Hematopoietic multipotent progenitor cell (in vitro differentiated cells): Measurements from ENCODE around the gene ANK3. TPM values are rescaled to one million over a fixed set of nuclear protein-coding genes. Genes with fewer than 3 reads are reported as not detected.
A peak's percentile ranks its signal among the peaks of the same experiment; 100 is the strongest.

Experiments used
- DNase-seq, 3 donors: peaks; one replicate each; pipeline ENCODE4 v3.0.0-alpha.2; 2011 to 2015; ENCODE audit warnings: low read depth in 2 of 3, low spot score in 2 of 3
- total RNA-seq: library from RNA; depleted of rRNA; stranded (reverse); fragments of >200 nt; gene quantifications from one replicate; pipeline ENCODE4 v1.2.3, GENCODE V29; 2012

ANK3 gene
- total RNA-seq, 1 donor = 3.2 TPM

DNA sequence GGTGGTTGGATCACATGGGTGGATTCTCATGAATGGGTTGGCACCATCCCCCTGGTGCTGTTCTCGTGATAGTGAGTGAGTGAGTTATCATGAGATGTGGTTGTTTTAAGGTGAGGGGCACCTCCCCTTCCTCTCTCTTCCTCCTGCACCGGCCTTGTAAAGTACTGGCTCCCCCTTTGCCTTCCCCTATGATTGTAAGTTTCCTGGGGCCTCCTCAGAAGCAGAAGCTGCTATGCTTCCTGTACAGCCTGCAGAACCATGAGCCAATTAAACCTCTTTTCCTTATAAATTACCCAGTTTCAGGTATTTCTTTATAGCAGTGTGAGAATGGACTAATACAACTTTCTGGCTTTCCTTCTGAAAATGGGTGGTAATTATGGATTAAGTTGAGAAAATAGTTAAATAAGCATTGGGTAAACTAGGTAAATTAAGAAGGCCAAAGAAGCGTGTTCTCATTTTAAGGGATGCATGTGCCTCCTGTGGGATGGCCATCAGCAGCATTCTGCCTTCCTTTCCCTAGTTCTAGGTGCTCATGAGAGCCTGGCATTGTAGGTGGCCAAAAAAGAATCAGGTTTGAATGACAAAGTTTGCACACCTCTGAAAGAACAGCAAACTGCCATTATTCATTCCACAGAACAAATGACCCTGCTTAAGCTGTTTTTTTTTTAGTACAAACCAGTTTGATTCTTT lies 242.0 kb downstream of the ANK3 start:
- no peak for DNase-seq

DNA sequence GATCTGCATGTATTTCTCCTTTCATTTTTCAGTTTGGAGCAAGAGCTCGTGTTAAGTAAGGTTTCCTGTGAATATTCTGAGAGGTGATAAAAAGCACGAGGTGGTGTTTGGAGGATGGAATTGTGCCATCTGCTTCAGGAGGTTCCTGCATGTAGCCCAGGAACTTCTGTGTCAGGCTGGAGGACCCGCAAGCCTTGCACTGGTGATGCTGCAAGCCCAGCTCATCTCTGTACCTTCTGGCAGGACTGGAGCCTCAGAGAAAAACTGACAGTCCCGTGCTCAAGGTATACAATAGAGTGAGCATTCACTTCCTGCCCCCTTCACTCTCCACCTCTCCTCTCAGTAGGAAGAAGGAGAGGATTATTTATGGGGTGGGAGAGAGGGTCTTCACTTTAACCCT lies 242.7 kb downstream of the ANK3 start:
- DNase-seq = no peak

DNA sequence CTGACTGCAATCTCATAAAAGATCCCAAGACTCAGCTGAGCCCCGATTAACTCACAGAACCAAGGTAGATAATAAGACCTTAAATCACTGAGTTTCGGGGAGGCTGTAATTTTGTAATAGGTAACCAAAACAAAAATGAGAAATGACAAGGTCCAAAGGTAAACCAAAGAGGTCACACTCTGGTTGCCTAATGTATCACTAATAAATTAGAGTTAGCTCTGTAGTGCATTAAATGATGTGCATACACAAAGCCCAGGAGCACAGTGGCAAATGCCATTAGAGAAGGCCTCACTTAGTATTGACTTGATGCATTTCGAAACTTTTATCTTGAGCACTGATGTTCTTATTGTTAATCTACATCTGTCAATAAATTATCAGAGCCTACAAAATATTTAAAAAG lies 245.6 kb downstream of the ANK3 start:
- no peak for DNase-seq

DNA sequence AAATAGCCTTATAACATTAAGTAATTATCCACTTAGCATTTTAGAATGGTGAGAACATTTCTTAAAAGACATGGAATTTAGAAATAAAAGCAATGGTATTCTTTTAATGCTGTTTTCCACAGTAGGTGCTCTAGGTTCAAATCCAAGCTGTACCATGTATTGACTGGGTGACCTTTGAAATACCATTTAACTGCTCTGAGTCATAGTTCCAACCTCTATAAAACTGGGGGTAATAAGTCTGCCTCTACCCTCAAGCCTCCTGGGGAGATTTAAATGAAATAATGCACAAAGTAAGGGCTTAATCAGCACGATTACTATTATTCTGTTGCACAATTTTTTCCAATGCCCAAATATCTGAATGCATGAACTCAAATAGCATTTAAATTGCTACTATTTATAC lies 246.9 kb downstream of the ANK3 start:
- DNase-seq = no peak

DNA sequence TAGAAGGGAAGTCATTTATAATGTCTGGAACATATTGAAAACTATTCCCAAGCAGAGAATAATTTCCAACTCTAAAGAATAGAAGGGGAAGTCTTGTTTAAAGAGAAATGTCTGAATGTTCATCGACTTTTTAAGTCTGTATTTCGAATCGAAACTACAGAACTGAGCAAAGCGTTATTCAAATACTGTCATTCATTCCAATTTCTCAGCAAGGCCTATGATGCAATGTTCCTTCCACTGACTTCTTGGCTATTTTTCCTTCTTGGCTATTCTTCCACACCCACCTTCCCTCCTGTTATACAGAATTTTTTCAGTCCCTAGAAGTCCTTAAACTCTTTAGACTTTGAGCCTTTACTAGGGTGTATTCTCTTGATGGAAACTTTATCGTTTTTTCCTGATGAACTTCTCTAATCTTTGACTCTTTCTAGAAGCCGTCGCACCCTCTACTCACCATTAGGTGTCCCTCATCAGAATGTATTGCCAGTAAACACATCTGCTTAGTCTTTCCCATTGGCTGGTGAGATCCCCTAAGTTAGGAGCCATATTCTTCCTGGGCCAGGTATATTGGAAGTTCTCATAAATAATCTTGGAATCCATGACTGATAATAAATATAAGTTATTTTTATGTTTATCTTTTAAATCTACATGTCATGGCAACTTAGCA lies 247.6 kb downstream of the ANK3 start:
- DNase-seq = no peak

DNA sequence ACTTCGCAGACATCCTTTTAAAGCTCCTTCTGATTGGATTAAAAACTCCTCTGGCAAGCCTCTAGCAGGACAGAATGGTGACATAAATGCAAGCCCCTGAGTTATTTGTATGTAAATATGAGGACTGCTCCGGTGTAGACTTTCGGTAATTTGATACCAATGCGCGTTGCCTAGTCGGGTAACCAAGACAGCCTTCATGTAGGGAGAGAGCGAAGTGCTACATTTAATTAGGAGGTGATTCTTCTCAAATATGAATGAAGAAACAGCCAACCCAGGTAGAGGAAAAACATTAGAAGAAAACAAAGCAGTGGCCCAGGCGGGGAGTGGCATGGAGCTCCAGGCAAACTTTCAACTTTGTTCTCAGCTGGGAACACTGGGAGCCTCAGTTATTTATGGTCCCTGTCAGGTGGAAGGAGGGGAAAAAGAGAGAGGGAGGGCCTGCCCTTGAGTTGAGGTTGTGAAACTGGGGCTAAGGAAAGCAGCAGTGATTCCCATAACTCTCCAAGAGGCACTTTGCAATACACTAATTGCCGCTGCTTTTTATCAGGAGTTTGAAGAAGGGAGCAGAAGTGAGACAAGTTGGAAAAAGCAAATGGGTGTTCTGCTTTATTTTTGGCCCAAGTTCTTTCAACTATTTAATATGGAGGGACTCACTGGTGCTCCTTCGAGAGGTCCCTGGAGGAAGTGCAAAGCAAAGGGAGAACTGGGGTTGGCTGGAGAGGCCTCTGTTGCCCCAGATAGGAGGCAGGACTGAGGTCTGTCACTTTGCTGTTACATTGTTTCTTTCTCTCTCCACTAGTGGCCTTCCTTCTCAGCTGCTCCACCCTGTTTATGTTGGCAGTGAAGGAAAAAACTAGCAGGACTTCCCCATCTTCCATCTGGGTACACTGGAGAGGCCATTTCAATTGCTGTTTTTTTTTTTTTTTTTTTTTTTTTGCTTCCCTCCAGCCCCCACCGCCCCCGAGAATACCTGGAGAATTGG lies 248.7 kb downstream of the ANK3 start:
- DNase-seq = peak in 1 of 3 donors; percentile 1

DNA sequence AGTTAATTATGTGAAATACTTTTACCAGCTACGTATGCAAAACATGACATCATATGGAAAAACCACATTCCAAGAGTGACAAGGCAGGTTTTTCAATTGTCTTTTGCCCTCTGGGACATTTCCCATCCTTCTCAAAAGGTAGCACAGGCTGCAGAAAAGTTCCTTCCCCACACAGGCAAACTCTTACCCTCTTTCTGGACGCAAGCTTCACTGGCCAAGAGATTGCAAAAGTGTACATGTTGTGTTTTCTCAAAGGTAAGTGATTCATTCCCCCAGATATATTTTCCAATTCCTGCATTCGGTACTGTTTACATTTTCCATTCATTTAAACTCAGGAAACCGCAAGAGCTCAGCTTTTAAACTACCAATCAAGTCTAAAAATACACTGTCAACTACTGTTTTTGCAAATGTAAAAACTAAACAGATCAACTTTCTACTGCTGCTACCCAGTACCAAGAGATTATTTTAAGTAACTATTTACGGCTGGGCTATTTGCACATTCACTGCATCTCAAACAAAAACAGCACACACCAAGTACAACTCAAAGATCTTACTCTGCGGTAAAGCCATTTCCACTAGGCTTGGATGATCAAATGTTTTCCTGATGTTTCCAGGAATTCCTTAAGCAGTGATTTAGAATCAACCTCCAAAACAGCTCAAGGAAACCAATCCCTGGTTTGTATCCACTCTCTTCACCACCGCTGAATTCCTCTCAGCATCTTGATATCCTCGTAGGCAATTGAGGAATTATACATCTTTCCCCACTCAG lies 249.7 kb downstream of the ANK3 start:
- peak in 1 of 3 donors; percentile 4 for DNase-seq

DNA sequence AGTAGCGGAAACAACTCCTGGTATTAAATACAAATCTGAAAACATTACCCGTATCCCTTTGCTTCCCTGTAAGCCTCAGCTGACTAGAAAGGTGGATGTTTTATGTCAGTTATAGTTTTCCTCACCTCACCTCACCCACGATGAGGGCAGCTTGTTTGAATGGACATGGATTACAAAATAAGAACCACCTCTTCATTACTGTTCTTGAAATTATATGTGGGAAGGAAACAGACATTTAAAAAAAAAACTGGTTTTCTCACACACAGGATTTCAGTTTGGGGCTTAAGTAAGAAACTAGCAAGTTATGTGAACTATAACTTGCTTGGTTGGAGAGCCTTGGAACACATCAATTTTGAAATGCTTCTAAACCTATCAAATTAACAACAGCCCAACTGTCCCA lies 250.4 kb downstream of the ANK3 start:
- peak in 1 of 3 donors; percentile 0 for DNase-seq

DNA sequence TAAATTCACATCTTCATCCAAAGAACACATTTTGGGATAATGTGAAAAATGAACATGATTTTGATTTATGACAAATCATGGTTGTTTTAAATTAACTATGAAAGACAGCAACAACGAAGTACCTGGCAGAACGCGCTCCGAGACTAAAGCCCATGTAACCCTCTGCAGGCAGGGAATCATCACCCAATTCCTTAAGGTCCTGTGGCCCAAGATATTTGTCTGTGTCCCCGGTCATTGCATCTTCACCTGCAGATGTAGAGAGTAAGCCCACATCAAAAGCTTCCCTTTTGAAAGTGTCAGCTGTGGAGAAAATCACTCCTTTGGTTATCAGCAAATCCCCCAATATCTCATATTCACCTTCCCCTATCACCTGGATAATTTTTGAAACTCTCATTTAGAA lies 250.8 kb downstream of the ANK3 start:
- no peak for DNase-seq

DNA sequence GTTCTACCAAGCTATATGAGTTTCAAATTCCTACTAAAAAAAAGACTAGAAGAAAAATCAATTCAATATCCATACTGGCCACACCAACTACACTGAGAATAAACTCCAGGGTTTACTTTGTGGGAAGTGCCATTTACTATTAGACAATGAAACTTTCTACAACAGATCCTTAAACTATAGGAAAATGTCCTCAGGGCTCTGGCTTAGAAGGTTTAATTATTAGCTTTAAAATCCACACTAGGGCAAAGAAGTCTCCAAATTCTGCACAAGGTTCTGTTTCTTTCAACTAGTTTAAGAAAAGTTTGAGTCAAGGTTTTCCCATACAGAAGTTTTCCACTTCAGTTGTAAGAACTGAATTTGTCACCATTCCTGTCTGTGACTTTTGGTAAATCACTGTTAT lies 251.6 kb downstream of the ANK3 start:
- no peak for DNase-seq

DNA sequence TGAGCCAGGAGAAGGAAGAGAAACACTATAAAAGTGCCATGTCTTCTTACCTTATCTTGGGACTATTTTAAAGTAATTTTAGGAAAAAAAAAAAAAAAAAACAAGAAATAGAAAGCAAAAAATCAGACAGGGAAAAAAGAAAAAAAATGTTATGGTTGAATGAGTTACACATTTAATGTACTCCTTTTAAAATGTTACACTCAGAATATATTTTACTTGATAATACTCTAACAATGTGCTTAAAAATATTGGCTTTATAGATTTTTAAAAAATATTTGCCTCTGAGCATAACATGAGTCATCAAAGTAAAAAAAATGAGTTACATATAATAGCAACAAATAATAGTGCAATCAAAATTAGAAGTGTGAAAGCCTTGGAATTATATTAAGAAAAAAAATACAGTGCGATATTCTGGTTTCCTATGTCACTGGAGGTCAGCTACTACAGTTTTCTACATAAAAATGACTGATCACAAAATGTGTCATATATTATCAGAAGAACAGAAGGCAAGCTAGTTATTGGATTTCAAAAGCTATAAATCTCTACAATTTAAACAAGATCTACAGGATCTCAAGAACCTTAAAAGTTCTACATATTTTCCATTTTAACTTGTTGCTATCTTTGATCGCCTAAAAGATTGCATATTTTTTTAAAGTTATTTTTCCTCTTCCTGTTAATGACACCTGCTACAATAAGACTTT lies 252.2 kb downstream of the ANK3 start:
- no peak for DNase-seq

DNA sequence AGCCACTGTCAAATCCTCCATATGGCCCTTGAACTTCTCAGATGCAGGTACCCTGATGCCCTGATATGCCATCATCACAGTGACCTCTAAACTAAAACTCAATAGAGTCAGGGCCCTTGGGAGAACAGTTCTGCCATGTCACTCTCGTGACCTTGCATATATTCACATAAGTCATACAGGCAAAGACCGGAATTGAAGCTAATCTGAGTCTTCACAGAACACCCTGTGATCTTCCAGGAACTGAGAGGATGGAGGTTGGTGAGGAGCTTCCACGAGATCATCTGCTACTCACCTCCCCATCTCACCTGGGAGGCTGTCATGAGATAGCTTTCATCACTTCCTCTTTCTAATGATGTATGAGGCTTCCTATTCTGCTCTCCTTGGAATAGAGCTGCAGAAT lies 254.7 kb downstream of the ANK3 start:
- DNase-seq = no peak

DNA sequence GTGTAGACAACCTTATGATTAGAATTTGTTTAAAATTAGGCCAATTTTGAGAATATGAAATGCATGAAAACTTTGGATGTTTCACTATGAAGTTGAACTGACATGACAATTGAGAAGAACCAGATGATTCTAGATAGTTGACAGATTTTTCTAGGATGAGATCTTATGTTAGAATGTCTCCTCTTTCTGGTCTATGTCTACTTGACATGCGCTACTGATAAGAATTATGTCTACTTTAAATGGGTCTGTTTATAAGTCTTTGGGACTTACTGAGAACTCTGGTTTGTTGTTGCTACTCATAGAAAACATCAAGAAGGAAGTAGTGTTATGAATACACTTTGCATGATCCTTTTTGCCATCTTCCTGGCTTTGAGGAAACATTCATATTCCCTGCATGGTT lies 255.1 kb downstream of the ANK3 start:
- DNase-seq = no peak

DNA sequence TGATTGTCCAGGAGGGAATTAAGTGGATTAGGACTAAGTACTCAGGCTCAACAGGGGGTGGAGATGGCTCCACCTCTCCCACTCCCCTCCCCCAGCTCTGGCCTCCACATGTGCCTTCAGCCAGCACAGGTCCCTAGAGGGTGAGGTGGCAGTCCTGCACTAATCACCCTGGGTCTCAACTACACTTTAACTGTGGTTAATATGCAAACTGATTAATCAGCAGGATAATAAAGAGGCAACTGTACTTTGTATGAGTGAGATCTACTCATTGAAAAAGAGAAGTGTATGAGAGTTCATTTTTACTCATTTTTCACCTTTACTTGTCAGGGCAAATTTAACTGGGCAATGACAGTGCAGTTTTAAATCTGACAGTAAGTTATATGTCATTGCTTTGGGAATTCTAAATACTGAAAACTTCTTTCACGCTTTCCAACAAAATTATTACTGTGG lies 259.5 kb downstream of the ANK3 start:
- DNase-seq = peak in 1 of 3 donors; percentile 24

DNA sequence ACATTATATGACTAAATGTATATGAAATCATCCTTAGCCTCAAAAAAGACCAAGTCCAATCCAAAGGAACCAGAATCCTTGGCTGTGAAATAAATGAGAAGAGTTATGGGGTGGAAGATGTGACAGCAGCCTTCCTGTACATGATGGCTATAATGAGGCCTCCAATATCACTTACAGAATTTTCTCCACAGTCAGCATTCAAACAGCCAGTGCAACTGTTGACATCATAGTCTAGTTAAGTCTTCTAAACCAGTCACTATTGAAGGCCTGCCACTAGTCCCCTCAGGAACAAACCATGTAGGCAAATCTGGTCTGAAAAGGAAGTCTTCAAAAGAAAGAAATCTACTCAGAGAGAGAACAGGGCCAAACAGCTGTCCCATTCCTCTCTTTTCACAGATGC lies 263.8 kb downstream of the ANK3 start:
- no peak for DNase-seq

DNA sequence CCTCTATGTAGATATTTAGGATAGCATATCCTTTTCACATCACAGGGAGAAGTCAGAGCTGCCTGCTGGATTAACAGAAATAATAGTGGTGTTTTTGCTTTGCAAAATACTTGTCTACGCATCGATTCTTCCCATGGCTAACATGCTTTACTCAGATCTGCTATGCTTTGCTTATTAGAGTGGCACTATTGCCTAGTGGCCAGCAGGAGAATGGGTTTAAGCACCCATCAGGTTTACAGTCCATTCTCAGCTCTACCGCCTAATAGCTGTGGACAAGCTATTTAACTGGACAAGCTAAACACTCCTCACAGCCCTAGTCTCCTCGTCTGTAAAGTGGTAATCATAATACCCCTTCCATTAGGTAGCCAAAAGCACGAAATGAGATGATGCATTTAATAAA lies 265.1 kb downstream of the ANK3 start:
- DNase-seq = no peak

DNA sequence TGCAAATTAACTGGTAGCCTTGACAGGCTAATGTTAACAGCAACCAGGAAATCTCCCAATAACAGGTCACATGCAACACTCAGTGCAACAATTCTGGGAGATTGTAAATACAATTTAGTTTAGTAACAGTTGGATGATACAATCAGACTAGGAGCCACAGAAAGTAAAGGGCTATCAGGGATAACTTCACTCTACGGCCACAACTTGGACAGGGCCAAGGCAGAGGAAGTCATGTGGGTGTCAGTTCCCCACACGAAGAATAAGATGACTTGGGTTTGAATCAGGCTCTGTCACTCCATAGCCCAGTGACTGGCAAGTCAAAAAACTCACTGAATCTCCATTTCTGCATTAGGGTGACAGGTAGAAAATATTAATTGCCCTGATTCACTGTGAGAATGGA lies 266.0 kb downstream of the ANK3 start:
- no peak for DNase-seq

DNA sequence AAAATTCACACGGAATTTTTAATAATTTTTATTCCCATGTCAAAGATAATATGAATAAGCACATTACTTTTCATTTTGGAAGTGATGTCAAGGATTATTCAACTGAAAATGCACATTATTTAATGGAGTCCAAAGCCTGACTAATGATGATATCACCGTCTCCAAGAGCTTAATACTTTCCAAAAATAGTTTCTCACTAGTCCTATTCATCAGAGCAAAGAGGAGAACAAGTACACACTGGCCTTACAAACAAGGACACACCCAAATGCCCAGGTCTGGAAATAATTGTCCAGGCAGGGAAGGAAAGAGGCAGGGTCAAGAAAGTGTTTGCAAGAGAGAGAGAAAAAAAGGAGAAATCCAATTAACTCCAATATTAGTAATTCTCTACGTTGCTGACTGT lies 266.5 kb downstream of the ANK3 start:
- DNase-seq = no peak

DNA sequence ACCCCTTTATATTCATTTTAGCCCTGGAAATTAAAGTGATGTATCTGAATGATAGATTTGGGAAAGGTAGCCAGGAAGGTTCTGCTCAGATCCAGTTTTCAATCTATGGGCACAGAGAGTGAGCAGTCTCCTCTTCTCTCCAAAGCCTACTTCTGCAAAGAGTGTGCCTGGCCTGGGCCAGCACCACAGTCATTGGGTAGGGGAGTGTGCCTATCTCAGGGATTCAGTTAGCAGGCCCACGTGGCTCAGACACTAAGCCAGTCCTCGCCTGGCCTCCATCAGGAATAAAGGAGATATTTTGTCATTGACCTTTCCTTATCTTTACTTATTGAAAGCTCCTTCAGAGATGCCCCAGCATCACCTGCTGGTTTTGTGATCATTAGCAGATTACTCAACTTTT lies 267.5 kb downstream of the ANK3 start:
- DNase-seq = no peak
